ENCODE results near the gene HSPBP1. TPM values are rescaled to one million over a fixed set of nuclear protein-coding genes. Genes with fewer than 3 reads are reported as not detected.

HSPBP1 gene
- total RNA-seq, 1 experiment from 2014 or later, result 63.0 TPM

GRCh38 chr19:55308281-55308680 lies 28.4 kb upstream of the HSPBP1 start:
- Histone ChIP-seq H3K9ac (ENCODE audit: low read length) (no peak overlapping the region), H2AFZ (ENCODE audit: low read depth, low read length, poor library complexity, severe bottlenecking) (no peak overlapping the region), H3K4me3 (replicated peaks in 1 of 2; ENCODE audit: low read depth in 1 of 2, low read length in 2 of 2) (no peak overlapping the region), H3K36me3 (ENCODE audit: control insufficient read depth in 1 of 2, insufficient read depth in 2 of 2, low read length in 2 of 2) (peaks cover 6 to 15% of the 10 kb centered on the region in 2 experiments; a peak in 3 of 4 replicates), H3K79me2 (ENCODE audit: insufficient read depth, low read length) (no peaks in the 10 kb centered on the region), H3K4me2 (ENCODE audit: low read length) (no peak overlapping the region), H3K4me1 (ENCODE audit: control insufficient read depth in 1 of 2, insufficient read depth in 2 of 2, low read length in 2 of 2) (no peaks in the 10 kb centered on the region), H3K9me3 (ENCODE audit: control insufficient read depth in 1 of 2, insufficient read depth in 1 of 2, low read depth in 1 of 2, low read length in 2 of 2) (no peaks in the 10 kb centered on the region), H4K20me1 (ENCODE audit: insufficient read depth) (no peaks in the 10 kb centered on the region), H3K27ac (ENCODE audit: low read depth, low read length) (no peak overlapping the region), H3K27me3 (ENCODE audit: insufficient read depth, low read length) (no peaks in the 10 kb centered on the region), H3K9me2 (ENCODE audit: insufficient read depth) (no peaks in the 10 kb centered on the region)
- ATAC-seq, result no peak
- intact Hi-C loops (cut with micrococcal nuclease), result no loop called here
- TF ChIP-seq, protein P1, sequence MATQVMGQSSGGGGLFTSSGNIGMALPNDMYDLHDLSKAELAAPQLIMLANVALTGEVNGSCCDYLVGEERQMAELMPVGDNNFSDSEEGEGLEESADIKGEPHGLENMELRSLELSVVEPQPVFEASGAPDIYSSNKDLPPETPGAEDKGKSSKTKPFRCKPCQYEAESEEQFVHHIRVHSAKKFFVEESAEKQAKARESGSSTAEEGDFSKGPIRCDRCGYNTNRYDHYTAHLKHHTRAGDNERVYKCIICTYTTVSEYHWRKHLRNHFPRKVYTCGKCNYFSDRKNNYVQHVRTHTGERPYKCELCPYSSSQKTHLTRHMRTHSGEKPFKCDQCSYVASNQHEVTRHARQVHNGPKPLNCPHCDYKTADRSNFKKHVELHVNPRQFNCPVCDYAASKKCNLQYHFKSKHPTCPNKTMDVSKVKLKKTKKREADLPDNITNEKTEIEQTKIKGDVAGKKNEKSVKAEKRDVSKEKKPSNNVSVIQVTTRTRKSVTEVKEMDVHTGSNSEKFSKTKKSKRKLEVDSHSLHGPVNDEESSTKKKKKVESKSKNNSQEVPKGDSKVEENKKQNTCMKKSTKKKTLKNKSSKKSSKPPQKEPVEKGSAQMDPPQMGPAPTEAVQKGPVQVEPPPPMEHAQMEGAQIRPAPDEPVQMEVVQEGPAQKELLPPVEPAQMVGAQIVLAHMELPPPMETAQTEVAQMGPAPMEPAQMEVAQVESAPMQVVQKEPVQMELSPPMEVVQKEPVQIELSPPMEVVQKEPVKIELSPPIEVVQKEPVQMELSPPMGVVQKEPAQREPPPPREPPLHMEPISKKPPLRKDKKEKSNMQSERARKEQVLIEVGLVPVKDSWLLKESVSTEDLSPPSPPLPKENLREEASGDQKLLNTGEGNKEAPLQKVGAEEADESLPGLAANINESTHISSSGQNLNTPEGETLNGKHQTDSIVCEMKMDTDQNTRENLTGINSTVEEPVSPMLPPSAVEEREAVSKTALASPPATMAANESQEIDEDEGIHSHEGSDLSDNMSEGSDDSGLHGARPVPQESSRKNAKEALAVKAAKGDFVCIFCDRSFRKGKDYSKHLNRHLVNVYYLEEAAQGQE (IDR thresholded peaks at IDR 0.05; ENCODE audit: low read depth), result no peak
- TF ChIP-seq ZNF274 (IDR thresholded peaks at IDR 0.05; ENCODE audit: low read depth, low read length) (no peak), SRF (IDR thresholded peaks at IDR 0.05; ENCODE audit: low read depth) (no peak), POLR2A (IDR thresholded peaks at IDR 0.05; ENCODE audit: borderline replicate concordance, extremely low read depth, insufficient read depth, insufficient read length) (no peak), TCF7L2 (IDR thresholded peaks at IDR 0.05; ENCODE audit: borderline replicate concordance, extremely low read depth, insufficient read depth, insufficient read length) (no peak), ATF3 (IDR thresholded peaks at IDR 0.05) (no peak), EGR1 (IDR thresholded peaks at IDR 0.05; ENCODE audit: low read depth) (no peak), RAD21 (IDR thresholded peaks at IDR 0.05; ENCODE audit: low read depth) (no peak), EZH2 (IDR thresholded peaks at IDR 0.05) (no peak), FOSL1 (IDR thresholded peaks at IDR 0.05; ENCODE audit: low read depth) (no peak)
- ChIA-PET CTCF (no interaction called here), RAD21 (ENCODE audit: low non-redundant PET in 1 of 2, low total read pairs in 2 of 2, uncharacterized antibody in 2 of 2, unreplicated experiment in 2 of 2) (interaction anchor here in 1 of 2 experiments (1.0 kb wide), 1 partner anchor 196 kb away, joined by 3 read pairs; no protein-coding TSS in a partner anchor), POLR2A (no interaction called here)
- no TSS peak for BruUV-seq (replicated peaks)
- DNase-seq (ENCODE audit: low read depth, low spot score), result no peak
